Esophagus muscularis mucosa (tissue), 4 donors: ENCODE results near the gene SMTNL1. TPM values are rescaled to one million over a fixed set of nuclear protein-coding genes. Genes with fewer than 3 reads are reported as not detected.
A peak's percentile ranks its signal among the peaks of the same experiment; 100 is the strongest.

Experiments
- DNase-seq: peaks from one replicate; pipeline ENCODE4 v3.0.0-alpha.2; 2017; ENCODE audit errors: extremely low spot score
- H3K27ac ChIP-seq, 4 donors: fragments of 200-600 bp; sonication (generic); replicated peaks in 1 of 4; 1 replicate in 3 of 4; 2 replicates in 1 of 4; pipeline ENCODE4 v1.5.1; 2016 to 2019; ENCODE audit warnings: mild to moderate bottlenecking in 1 of 4
- H3K27me3 ChIP-seq, 4 donors: fragments of 200-600 bp; sonication (generic); one replicate each; pipeline versions ENCODE4 v1.5.1 to v1.6.0; 2016 to 2019
- H3K36me3 ChIP-seq, 4 donors: fragments of 200-600 bp; sonication (generic); one replicate each; pipeline ENCODE4 v1.5.1; 2016 to 2019
- H3K4me1 ChIP-seq, 4 donors: fragments of 200-600 bp; sonication (generic); one replicate each; pipeline ENCODE4 v1.5.1; 2016 to 2019
- H3K4me3 ChIP-seq, 4 donors: fragments of 200-600 bp; sonication (generic); 1 replicate in 2 of 4; 2 replicates in 2 of 4; pipeline ENCODE4 v1.5.1; 2016 to 2019; ENCODE audit warnings: mild to moderate bottlenecking in 4 of 4, moderate library complexity in 1 of 4
- H3K9me3 ChIP-seq, 4 donors: fragments of 200-600 bp; sonication (generic); 1 replicate in 3 of 4; 2 replicates in 1 of 4; pipeline ENCODE4 v1.5.1; 2016 to 2019
- EP300 ChIP-seq: sonication (generic); formaldehyde crosslinking; IDR thresholded peaks from one replicate; pipeline ENCODE4 v1.6.1; 2017; ENCODE audit warnings: antibody characterized with exemption
- POLR2A ChIP-seq: fragments of 450-650 bp; IDR thresholded peaks from one replicate; pipeline ENCODE4 v1.6.1; 2017; ENCODE audit warnings: antibody characterized with exemption, moderate library complexity, mild to moderate bottlenecking, low read depth
- POLR2AphosphoS5 ChIP-seq, 2 donors: sonication (generic); formaldehyde crosslinking; IDR thresholded peaks; one replicate each; pipeline ENCODE4 v1.6.1; 2017; ENCODE audit warnings: antibody characterized with exemption in 2 of 2
- WGBS: methylation state at CpG from one replicate; pipeline ENCODE4 v1.1.5; 2018; 5-methylcytosine and 5-hydroxymethylcytosine counted together
- intact Hi-C: fragments of 100-400 bp; cut with DNase I; formaldehyde crosslinking; loops from one replicate; pipeline ENCODE4 v1.15.1; 2023
- total RNA-seq, 4 donors: library from RNA; depleted of rRNA; stranded (reverse); fragments of >200 nt; gene quantifications; one replicate each; pipeline versions ENCODE4 v1.1.0 to v1.2.1, GENCODE V29; 2016
- TF ChIP-seq, protein P1 (sequence below), 3 experiments: fragments of 200-600 bp in 2 of 3; fragments of 450-650 bp in 1 of 3; sonication (generic) in 2 of 3; IDR thresholded peaks; one replicate each; pipeline ENCODE4 v1.5.1; 2017 to 2019; ENCODE audit warnings: antibody characterized with exemption in 3 of 3, mild to moderate bottlenecking in 2 of 3, moderate library complexity in 1 of 3

SMTNL1 gene
- total RNA-seq, 4 donors from 2014 or later: not detected

DNA sequence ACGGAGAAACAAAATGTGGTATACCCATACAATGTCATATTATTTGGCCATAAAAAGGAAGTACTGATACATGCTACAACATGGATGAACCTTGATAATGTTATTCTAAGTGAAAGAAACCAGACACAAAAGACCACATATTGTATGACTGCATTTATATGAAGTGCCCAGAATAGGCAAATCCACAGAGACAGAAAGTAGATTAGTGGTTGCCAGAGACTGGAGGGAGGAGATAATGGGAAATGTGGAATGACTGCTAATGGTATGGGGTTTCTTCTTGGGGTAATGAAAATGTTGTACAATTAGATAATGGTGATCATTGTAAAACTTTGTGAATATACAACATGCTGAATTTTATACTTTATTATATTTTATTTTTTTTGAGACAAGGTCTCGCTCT is 16.3 kb upstream of the SMTNL1 start:
- no peak overlapping the region for H3K27ac ChIP-seq
- no peaks in the 10 kb centered on the region for H3K9me3 ChIP-seq
- no peaks in the 10 kb centered on the region for H3K27me3 ChIP-seq
- intact Hi-C loops: no loop called here
- DNase-seq: no peak
- H3K36me3 ChIP-seq: peaks cover 0 to 2% (median 0%) of the 10 kb centered on the region in 4 donors
- no peak overlapping the region for H3K4me3 ChIP-seq
- TF ChIP-seq POLR2A (no peak), EP300 (no peak), POLR2AphosphoS5 (IDR thresholded peaks at IDR 0.05) (no peak)
- WGBS: 85% methylated on average over 2 of the region's 2 CpGs
- peaks cover 1 to 5% (median 4%) of the 10 kb centered on the region in 4 donors for H3K4me1 ChIP-seq

DNA sequence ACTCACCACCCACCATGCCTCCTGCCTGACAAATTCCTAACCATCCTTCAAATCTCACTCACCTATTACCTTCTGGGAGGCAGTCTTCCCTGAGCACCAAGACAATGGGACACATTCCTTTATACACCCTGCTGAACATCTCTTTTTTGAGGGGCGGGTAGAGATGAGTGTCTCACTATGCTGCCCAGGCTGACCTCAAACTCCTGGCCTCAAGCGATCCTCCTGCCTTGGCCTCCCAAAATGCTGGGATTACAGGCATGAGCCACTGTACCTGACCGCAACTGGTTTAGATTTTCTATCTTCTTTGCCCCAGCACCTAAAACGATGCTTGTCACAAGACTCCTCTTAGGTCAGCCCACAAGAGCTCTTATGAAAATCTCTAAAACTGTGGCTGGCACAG is 14.0 kb upstream of the SMTNL1 start:
- intact Hi-C loops: no loop called here
- TF ChIP-seq POLR2AphosphoS5 (IDR thresholded peaks at IDR 0.05) (no peak), POLR2A (no peak), EP300 (no peak)
- TF ChIP-seq, protein P1, sequence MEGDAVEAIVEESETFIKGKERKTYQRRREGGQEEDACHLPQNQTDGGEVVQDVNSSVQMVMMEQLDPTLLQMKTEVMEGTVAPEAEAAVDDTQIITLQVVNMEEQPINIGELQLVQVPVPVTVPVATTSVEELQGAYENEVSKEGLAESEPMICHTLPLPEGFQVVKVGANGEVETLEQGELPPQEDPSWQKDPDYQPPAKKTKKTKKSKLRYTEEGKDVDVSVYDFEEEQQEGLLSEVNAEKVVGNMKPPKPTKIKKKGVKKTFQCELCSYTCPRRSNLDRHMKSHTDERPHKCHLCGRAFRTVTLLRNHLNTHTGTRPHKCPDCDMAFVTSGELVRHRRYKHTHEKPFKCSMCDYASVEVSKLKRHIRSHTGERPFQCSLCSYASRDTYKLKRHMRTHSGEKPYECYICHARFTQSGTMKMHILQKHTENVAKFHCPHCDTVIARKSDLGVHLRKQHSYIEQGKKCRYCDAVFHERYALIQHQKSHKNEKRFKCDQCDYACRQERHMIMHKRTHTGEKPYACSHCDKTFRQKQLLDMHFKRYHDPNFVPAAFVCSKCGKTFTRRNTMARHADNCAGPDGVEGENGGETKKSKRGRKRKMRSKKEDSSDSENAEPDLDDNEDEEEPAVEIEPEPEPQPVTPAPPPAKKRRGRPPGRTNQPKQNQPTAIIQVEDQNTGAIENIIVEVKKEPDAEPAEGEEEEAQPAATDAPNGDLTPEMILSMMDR (IDR thresholded peaks at IDR 0.05): no peak
- no peaks in the 10 kb centered on the region for H3K27me3 ChIP-seq
- no peak for DNase-seq
- no peaks in the 10 kb centered on the region for H3K4me1 ChIP-seq
- H3K4me3 ChIP-seq: no peak overlapping the region
- peaks cover 0 to 12% (median 7%) of the 10 kb centered on the region in 4 donors for H3K36me3 ChIP-seq
- no peaks in the 10 kb centered on the region for H3K9me3 ChIP-seq
- 91% methylated on average over 4 of the region's 4 CpGs for WGBS
- H3K27ac ChIP-seq: no peak overlapping the region

DNA sequence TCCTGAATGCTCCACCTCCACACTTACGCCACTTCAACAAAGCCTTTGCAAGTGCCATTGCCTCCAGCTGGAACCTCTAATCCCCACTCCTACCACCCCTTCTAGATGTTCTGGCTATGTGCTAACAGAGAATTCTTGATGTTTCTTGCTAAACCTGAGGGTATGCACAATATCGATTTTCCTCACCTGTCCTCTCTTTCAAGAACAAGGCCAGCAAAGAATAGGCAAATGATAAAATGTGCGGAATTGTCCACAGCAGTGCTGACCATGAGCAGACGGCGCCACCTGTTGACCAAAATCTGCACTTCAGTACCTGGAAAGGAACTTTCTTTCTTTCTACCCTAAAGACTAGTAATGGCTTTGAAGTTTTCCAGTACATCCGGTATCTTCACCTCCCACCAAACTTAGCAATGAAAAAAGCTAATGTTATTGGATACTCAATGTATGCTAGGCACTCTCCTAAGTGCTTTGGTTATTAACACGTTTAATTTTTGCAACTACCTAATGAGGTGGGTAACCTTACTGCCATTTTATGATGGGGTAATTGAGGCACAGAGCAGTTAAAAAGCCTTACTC is 10.3 kb upstream of the SMTNL1 start:
- Histone ChIP-seq H3K36me3 (peaks cover 0 to 19% (median 12%) of the 10 kb centered on the region in 4 donors), H3K4me1 (peaks cover 13 to 23% (median 21%) of the 10 kb centered on the region in 4 donors), H3K27me3 (no peaks in the 10 kb centered on the region), H3K4me3 (no peak overlapping the region), H3K27ac (no peak overlapping the region), H3K9me3 (no peaks in the 10 kb centered on the region)
- peak; percentile 93 for DNase-seq
- 20% methylated on average over 7 of the region's 7 CpGs for WGBS
- TF ChIP-seq, protein P1 (IDR thresholded peaks at IDR 0.05): peak; percentile 92 to 93 (median 92)
- TF ChIP-seq POLR2A (no peak), POLR2AphosphoS5 (IDR thresholded peaks at IDR 0.05) (peak in 1 of 2 donors; percentile 23), EP300 (no peak)
- intact Hi-C loops: loop anchor here (1.0 to 5.0 kb wide), 3 partner anchors 34 to 180 kb away; no protein-coding TSS in a partner anchor

DNA sequence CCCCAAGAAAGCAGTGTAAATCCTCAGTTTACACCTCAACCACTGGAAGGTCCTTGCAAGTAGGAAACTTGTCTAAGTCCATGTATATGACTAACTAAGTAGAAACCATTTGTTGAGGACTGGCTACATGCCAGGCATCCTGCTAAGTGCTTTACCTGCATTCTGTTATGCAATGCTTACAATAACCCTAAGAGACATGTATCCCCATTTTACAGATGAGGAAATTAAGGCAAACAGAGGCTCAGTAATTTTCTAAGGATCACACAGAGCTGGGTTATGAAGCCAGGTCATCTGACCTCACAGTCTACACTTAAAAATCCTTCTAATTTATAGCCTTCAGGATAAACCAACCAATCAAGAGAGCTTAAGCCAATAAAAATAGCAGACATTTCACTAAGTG is 8.4 kb upstream of the SMTNL1 start:
- Histone ChIP-seq H3K27me3 (no peaks in the 10 kb centered on the region), H3K9me3 (no peaks in the 10 kb centered on the region), H3K4me3 (no peak overlapping the region), H3K36me3 (peaks cover 0 to 19% (median 12%) of the 10 kb centered on the region in 4 donors), H3K4me1 (peaks cover 13 to 23% (median 21%) of the 10 kb centered on the region in 4 donors), H3K27ac (no peak overlapping the region)
- TF ChIP-seq, protein P1 (IDR thresholded peaks at IDR 0.05): no peak
- TF ChIP-seq POLR2A (no peak), EP300 (no peak), POLR2AphosphoS5 (IDR thresholded peaks at IDR 0.05) (no peak)
- intact Hi-C loops: loop anchor here (5.0 kb wide), 1 partner anchor 182 kb away; no protein-coding TSS in a partner anchor
- no peak for DNase-seq

DNA sequence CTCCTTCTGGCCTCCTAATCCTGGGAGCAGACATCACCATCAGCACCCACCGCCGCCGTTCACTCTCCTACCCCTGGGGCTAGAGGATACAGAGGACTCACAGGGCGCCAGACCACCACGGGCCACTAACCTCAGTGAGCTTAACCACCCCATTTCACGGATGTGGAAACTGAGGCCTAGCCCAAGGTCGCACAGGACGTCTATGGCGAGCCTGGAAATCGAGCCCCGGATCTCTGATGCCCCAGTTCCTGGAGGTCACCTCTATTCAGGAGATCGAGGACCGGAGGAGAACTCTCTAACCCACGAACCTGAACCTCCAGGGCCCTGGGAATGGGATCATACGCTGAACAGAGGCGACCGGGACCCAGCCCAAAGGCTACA is 7.2 kb upstream of the SMTNL1 start:
- Histone ChIP-seq H3K4me1 (peaks cover 13 to 23% (median 21%) of the 10 kb centered on the region in 4 donors), H3K36me3 (peaks cover 0 to 19% (median 12%) of the 10 kb centered on the region in 4 donors), H3K4me3 (peak overlapping the region; percentile 57 to 80 (median 69)), H3K27me3 (no peaks in the 10 kb centered on the region), H3K27ac (peak overlapping the region; percentile 65 to 75 (median 70)), H3K9me3 (no peaks in the 10 kb centered on the region)
- intact Hi-C loops: no loop called here
- WGBS: 0% methylated on average over 3 of the region's 17 CpGs
- TF ChIP-seq, protein P1 (IDR thresholded peaks at IDR 0.05): no peak
- TF ChIP-seq POLR2A (no peak), EP300 (no peak), POLR2AphosphoS5 (IDR thresholded peaks at IDR 0.05) (no peak)
- DNase-seq: no peak
